IMR-90 (cell line): ENCODE measurements around the gene LINGO1. TPM values are rescaled to one million over a fixed set of nuclear protein-coding genes. Genes with fewer than 3 reads are reported as not detected.

Source experiments
- ATAC-seq: fragments of 200-7000 bp; cut with Tn5 transposase; 2 replicates; pipeline ENCODE4 v1.9.1; 2020; ENCODE audit warnings: low read depth, mild to moderate bottlenecking, moderate library complexity
- BruUV-seq: library from RNA; stranded (reverse); fragments of 400-500 nt; replicated peaks from 2 replicates; lab custom pipeline; 2021; lab: Mats Ljungman, UMichigan
- CTCF ChIA-PET: fragments of 300-600 bp; formaldehyde crosslinking; extraction: SDS; loops from one replicate; lab custom pipeline; 2021; ENCODE audit warnings: antibody characterized with exemption; lab: Yijun Ruan, JAX
- POLR2A ChIA-PET: fragments of 300-600 bp; sonication (Branson Sonifier 250); formaldehyde crosslinking; loops from one replicate; lab custom pipeline; 2022; ENCODE audit warnings: antibody characterized with exemption; ENCODE audit not compliant: unreplicated experiment; lab: Charles Lee
- DNase-seq: peaks from one replicate; pipeline ENCODE4 v3.0.0; 2013
- H2AFZ ChIP-seq: replicated peaks from 2 replicates; pipeline ENCODE3; 2013; ENCODE audit warnings: low read length, mild to moderate bottlenecking; ENCODE audit not compliant: poor library complexity
- H2AK5ac ChIP-seq: 2 replicates; pipeline ENCODE4 v1.6.1; 2013; ENCODE audit warnings: low read depth, low read length, inconsistent platforms
- H2AK9ac ChIP-seq: replicated peaks from 2 replicates; pipeline ENCODE3; 2013; ENCODE audit warnings: mild to moderate bottlenecking, low read depth, low read length, moderate library complexity; ENCODE audit not compliant: poor library complexity
- H2BK120ac ChIP-seq: 2 replicates; pipeline ENCODE4 v1.6.1; 2013; ENCODE audit warnings: low read depth, low read length, inconsistent platforms
- H2BK15ac ChIP-seq: 3 replicates; pipeline ENCODE4 v1.6.1; 2013; ENCODE audit warnings: low read depth, low read length, inconsistent platforms
- H2BK20ac ChIP-seq: 2 replicates; pipeline ENCODE4 v1.6.1; 2013; ENCODE audit warnings: low read depth, mild to moderate bottlenecking, inconsistent platforms, low read length, moderate library complexity
- H2BK5ac ChIP-seq: 2 replicates; pipeline ENCODE4 v1.6.1; 2013; ENCODE audit warnings: mild to moderate bottlenecking, low read depth, low read length, inconsistent platforms; ENCODE audit not compliant: poor library complexity, severe bottlenecking
- H3K14ac ChIP-seq: replicated peaks from 2 replicates; pipeline ENCODE4 v1.6.1; 2013; ENCODE audit warnings: low read depth, low read length, inconsistent platforms
- H3K18ac ChIP-seq: 2 replicates; pipeline ENCODE4 v1.6.1; 2013; ENCODE audit warnings: low read depth, low read length, control low read depth
- H3K23ac ChIP-seq: 2 replicates; pipeline ENCODE4 v1.6.1; 2013; ENCODE audit warnings: low read depth, low read length, inconsistent platforms
- H3K27ac ChIP-seq: 2 replicates; pipeline ENCODE4 v1.5.1; 2013; ENCODE audit warnings: mild to moderate bottlenecking, control low read depth, low read length; ENCODE audit not compliant: insufficient read depth
- H3K27me3 ChIP-seq: 2 replicates; pipeline ENCODE4 v1.6.1; 2013; ENCODE audit warnings: low read length; ENCODE audit not compliant: control insufficient read depth, insufficient read depth
- H3K36me3 ChIP-seq: 2 replicates; pipeline ENCODE4 v1.6.1; 2013; ENCODE audit warnings: low read length, mixed read lengths; ENCODE audit not compliant: control insufficient read depth, insufficient read depth
- H3K4ac ChIP-seq: 2 replicates; pipeline ENCODE4 v1.6.1; 2013; ENCODE audit warnings: low read depth, low read length, inconsistent platforms
- H3K4me1 ChIP-seq: 2 replicates; pipeline ENCODE4 v1.6.1; 2013; ENCODE audit warnings: low read length, mixed read lengths; ENCODE audit not compliant: control insufficient read depth, insufficient read depth
- H3K4me2 ChIP-seq: 2 replicates; pipeline ENCODE4 v1.6.1; 2013; ENCODE audit warnings: low read depth, mild to moderate bottlenecking, control low read depth, low read length, moderate library complexity
- H3K4me3 ChIP-seq: 2 replicates; pipeline ENCODE4 v1.5.1; 2013; ENCODE audit warnings: low read depth, mild to moderate bottlenecking, control low read depth, low read length, moderate library complexity; ENCODE audit not compliant: insufficient read depth
- H3K56ac ChIP-seq: 2 replicates; pipeline ENCODE4 v1.6.1; 2013; ENCODE audit warnings: low read length, inconsistent platforms; ENCODE audit not compliant: insufficient read depth; ENCODE audit errors: extremely low read depth
- H3K79me1 ChIP-seq, 2 experiments: 2 replicates each; pipeline ENCODE4 v1.6.1; 2013; ENCODE audit warnings: low read length in 2 of 2, inconsistent platforms in 1 of 2, low read depth in 1 of 2
- H3K9ac ChIP-seq: 2 replicates; pipeline ENCODE4 v1.6.1; 2013; ENCODE audit warnings: low read depth, low read length, control low read depth
- H3K9me1 ChIP-seq: 2 replicates; pipeline ENCODE4 v1.6.1; 2013; ENCODE audit warnings: low read length, inconsistent platforms; ENCODE audit not compliant: insufficient read depth
- H3K9me3 ChIP-seq: 2 replicates; pipeline ENCODE4 v1.6.1; 2013; ENCODE audit warnings: low read length; ENCODE audit not compliant: control insufficient read depth, insufficient read depth
- H4K20me1 ChIP-seq: 2 replicates; pipeline ENCODE4 v1.6.1; 2013; ENCODE audit warnings: low read length, inconsistent platforms; ENCODE audit not compliant: insufficient read depth
- H4K5ac ChIP-seq: 2 replicates; pipeline ENCODE4 v1.6.1; 2013; ENCODE audit warnings: mild to moderate bottlenecking, low read depth, low read length, control low read depth
- H4K8ac ChIP-seq, 2 experiments: 2 replicates each; pipeline ENCODE4 v1.6.1; 2013; ENCODE audit warnings: low read depth in 2 of 2, low read length in 2 of 2, control low read depth in 1 of 2, inconsistent platforms in 1 of 2
- H4K91ac ChIP-seq: 2 replicates; pipeline ENCODE4 v1.6.1; 2013; ENCODE audit warnings: low read depth, low read length, inconsistent platforms; ENCODE audit not compliant: insufficient read depth
- USF2 ChIP-seq: fragments of 150-350 bp; IDR thresholded peaks from 2 replicates; pipeline ENCODE4 v1.6.1; 2017; ENCODE audit warnings: mild to moderate bottlenecking, antibody characterized with exemption, low read length, low read depth
- WGBS, 2 experiments: methylation state at CpG; one replicate each; pipeline versions ENCODE4 v1.1.5 to v1.1.7; 2013; ENCODE audit warnings: missing lambda C conversion rate in 2 of 2; ENCODE audit not compliant: insufficient read length in 1 of 2; ENCODE audit errors: extremely low coverage in 2 of 2; 5-methylcytosine and 5-hydroxymethylcytosine counted together
- dilution Hi-C: fragments of 300-500 bp; cut with HindIII; formaldehyde crosslinking; loops from one replicate; pipeline ENCODE4 v1.14.3; 2018; ENCODE audit warnings: low sequenced_read_pairs; ENCODE audit not compliant: unreplicated experiment
- in situ Hi-C: fragments of 300-500 bp; cut with MboI; formaldehyde crosslinking; loops from 3 replicates; pipeline ENCODE4 v1.14.3; 2019; ENCODE audit warnings: low sequenced_read_pairs, inconsistent platforms, mixed read lengths
- intact Hi-C: fragments of 100-400 bp; cut with micrococcal nuclease; formaldehyde crosslinking; loops from 2 replicates; pipeline ENCODE4 v1.10.0; 2022
- polyA plus RNA-seq, 3 experiments: library from polyadenylated mRNA; depleted of rRNA; stranded (reverse); fragments of >200 nt; gene quantifications; 2 replicates each; pipeline ENCODE4 v1.2.3, GENCODE V29; 2012; ENCODE audit warnings: low replicate concordance in 1 of 3
- total RNA-seq: library from RNA; depleted of rRNA; stranded (reverse); fragments of >200 nt; gene quantifications from 2 replicates; pipeline ENCODE4 v1.2.3, GENCODE V29; 2012

LINGO1 gene
- total and polyA plus RNA-seq, 2 of the 4 experiments (the other 2 are of a cell fraction), result 0.05 TPM; not detected in 1

GRCh38 chr15:77589839-77590238 is 42.9 kb downstream of the LINGO1 start:
- in situ Hi-C loops (no loop called here), dilution Hi-C loops (no loop called here), intact Hi-C loops (no loop called here)
- Histone ChIP-seq H2AK9ac (no peak overlapping the region), H4K5ac (no peak overlapping the region), H4K8ac (no peak overlapping the region), H2BK20ac (no peak overlapping the region), H3K9me1 (no peaks in the 10 kb centered on the region), H2BK15ac (no peak overlapping the region), H3K4ac (no peak overlapping the region), H2BK120ac (no peak overlapping the region), H3K9ac (no peak overlapping the region), H4K91ac (no peak overlapping the region), H3K36me3 (no peaks in the 10 kb centered on the region), H2BK5ac (no peak overlapping the region), H2AK5ac (no peak overlapping the region), H3K18ac (no peak overlapping the region), H3K4me2 (no peak overlapping the region), H3K27ac (no peak overlapping the region), H3K27me3 (peaks cover 56% of the 10 kb centered on the region), H3K23ac (no peak overlapping the region), H3K14ac (no peak overlapping the region), H4K20me1 (no peaks in the 10 kb centered on the region; the same call in 1 of the 2 replicates), H3K4me3 (no peak overlapping the region), H3K9me3 (no peaks in the 10 kb centered on the region), H3K56ac (no peak overlapping the region), H3K79me1 (no peaks in the 10 kb centered on the region), H2AFZ (no peak overlapping the region), H3K4me1 (no peaks in the 10 kb centered on the region)
- no peak for ATAC-seq
- BruUV-seq, result no TSS peak
- CTCF ChIA-PET, result no interaction called here
- DNase-seq, result no peak
- WGBS, 2 experiments, result no CpG with 5 or more reads among the region's 6 CpGs
- TF ChIP-seq USF2, result no peak
- POLR2A ChIA-PET, result no interaction called here
